ENCODE measurements around the gene MED29. TPM values are rescaled to one million over a fixed set of nuclear protein-coding genes. Genes with fewer than 3 reads are reported as not detected.

The MED29 gene
- total and polyA plus RNA-seq, 3 experiments from 2014 or later, result 39.3 to 56.8 (median 39.6) TPM

DNA sequence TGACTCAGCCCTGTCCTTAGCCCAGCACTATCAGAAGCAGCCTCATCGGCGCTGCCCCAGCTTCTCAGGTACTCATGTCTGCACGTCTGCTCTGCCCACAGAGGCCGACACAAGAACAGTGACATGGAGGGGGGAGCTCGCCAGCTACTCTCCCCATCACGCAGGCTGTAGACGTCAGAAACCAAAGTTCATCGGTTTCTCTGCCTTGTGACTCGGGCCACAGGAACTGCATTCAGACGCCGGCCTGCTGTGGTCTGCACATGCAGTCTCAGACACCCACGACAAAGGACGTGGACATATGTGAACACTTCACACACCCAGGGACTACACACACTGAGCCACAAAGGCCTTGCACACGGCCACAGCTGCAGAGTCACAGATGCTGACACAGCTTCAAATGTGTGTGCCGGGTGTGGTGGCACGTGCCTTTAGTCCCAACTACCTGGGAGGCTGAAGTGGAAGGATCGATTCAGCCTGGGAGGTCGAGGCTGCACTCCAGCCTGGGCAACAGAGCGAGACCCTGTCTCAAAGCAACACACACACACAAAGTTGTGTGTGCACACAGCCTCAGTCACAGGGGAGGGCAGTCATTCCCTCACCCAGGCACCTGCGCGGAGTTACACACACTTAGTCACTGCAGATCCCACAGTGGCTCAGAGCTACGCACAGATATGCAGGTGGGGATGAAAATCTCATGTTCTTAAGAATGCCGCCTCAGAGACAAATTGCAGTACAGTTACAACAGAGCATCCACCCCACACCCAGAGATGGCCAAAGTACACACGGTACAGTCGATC is 10.6 kb downstream of the MED29 start:
- peaks cover 53 to 88% (median 71%) of the 10 kb centered on the region in 3 donors for H3K4me1 Mint-ChIP-seq
- H3K4me3 ChIP-seq (ENCODE audit: low read length), result peak overlapping the region; percentile 10

DNA sequence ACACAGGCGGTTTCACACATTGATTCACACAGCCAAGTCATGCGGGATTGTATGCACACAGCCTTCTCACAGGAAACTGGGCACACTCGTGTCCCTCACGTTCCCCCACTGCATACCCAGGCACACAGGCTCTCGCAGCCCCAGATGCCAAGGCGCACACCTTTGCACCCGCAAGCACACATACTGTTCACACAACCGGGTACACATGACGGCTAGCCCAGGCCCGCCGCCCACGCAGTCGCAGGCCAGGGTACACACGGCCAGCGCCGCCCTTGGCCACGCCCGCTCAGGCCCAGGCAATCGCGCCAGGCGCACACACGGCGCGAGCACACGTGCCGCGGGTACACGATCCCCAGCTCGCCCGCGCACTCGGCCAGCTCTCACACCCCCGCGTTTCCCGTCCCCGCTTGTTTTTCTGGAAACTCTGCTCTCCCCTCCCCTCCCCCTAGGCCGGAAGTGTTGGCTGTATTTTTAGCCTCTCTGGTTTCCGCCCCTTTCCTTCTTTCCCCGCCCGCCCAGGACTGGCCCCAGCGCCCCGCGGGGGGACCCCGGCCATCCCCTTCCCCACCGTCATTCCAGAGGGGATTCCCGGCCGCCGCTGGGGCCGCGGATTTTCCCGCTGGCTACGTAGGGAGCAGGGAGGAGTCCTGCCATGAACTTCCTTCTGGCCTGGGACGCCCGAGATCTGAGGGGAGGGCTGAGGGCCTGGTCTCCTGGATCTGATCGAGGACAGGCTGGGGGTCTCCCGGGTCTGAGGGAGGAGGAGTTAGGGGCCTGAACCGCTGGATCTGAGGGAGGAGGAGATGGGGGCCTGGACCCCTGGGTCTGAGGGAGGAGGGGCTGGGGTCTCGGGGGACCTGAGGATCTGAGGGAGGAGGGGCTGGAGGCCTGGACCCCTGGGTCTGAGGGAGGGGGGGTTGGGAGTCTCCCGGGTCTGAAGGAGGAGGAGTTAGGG is 11.4 kb downstream of the MED29 start:
- peaks cover 84% of the 10 kb centered on the region for H3K4me1 ChIP-seq (ENCODE audit: insufficient read depth, low read length)
- peak overlapping the region; percentile 87 for H3K4me3 ChIP-seq (ENCODE audit: low read length)
- DNase-seq, result peak; percentile 78 to 90 (median 84)
- POLR2A ChIA-PET, result interaction anchor here (0.6 to 3.1 kb wide), 9 partner anchors 9 to 68 kb away, joined by 3 to 38 read pairs (median 5); partner anchors contain the start of genes MED29, PAF1, PLEKHG2 and RPS16
- peaks cover 1% of the 10 kb centered on the region for H3K36me3 ChIP-seq (ENCODE audit: insufficient read depth, low read length)
- no peaks in the 10 kb centered on the region for H3K9me3 ChIP-seq (ENCODE audit: low read length)
- H3K4me3 Mint-ChIP-seq, result peak overlapping the region; percentile 77 to 89 (median 80)
- no peaks in the 10 kb centered on the region for H3K27me3 ChIP-seq (ENCODE audit: insufficient read depth, low read length, poor library complexity, severe bottlenecking)
- peaks cover 0 to 19% (median 2%) of the 10 kb centered on the region in 3 donors for H3K36me3 Mint-ChIP-seq
- peak overlapping the region; percentile 99 for H3K27ac ChIP-seq (ENCODE audit: low read depth, low read length)
- H3K9me3 Mint-ChIP-seq, result peaks cover 0 to 6% (median 0%) of the 10 kb centered on the region in 5 donors
- H3K27ac Mint-ChIP-seq, result peak overlapping the region; percentile 96 to 100 (median 99)
- H3K27me3 Mint-ChIP-seq, result peaks cover 0 to 9% of the 10 kb centered on the region in 2 donors
- CTCF ChIA-PET, result interaction anchor here (1.8 to 8.9 kb wide), 3 partner anchors 9 to 33 kb away, joined by 6 to 207 read pairs (median 7); partner anchors contain the start of genes MED29, PAF1, PLEKHG2 and RPS16
- peaks cover 53 to 84% (median 68%) of the 10 kb centered on the region in 3 donors for H3K4me1 Mint-ChIP-seq

More for the DNA sequence above, 10.6 kb downstream of the MED29 start:
- Mint-ChIP-seq H3K9me3 (peaks cover 0 to 1% (median 0%) of the 10 kb centered on the region in 5 donors), H3K27me3 (peaks cover 0 to 3% of the 10 kb centered on the region in 2 donors), H3K4me3 (peak overlapping the region; percentile 77 to 89 (median 80)), H3K27ac (peak overlapping the region; percentile 96 to 100 (median 99)), H3K36me3 (peaks cover 0 to 17% (median 0%) of the 10 kb centered on the region in 3 donors)
- Histone ChIP-seq H3K4me1 (ENCODE audit: insufficient read depth, low read length) (peaks cover 88% of the 10 kb centered on the region), H3K36me3 (ENCODE audit: insufficient read depth, low read length) (peaks cover 5% of the 10 kb centered on the region), H3K27ac (ENCODE audit: low read depth, low read length) (peak overlapping the region; percentile 99), H3K27me3 (ENCODE audit: insufficient read depth, low read length, poor library complexity, severe bottlenecking) (no peaks in the 10 kb centered on the region), H3K9me3 (ENCODE audit: low read length) (no peaks in the 10 kb centered on the region)
- POLR2A ChIA-PET, result interaction anchor here (0.5 to 3.1 kb wide), 11 partner anchors 7 to 192 kb away, joined by 3 to 38 read pairs (median 4); partner anchors contain the start of genes MED29, PAF1, PLEKHG2 and RPS16
- CTCF ChIA-PET, result interaction anchor here (0.8 to 8.9 kb wide), 7 partner anchors 10 to 279 kb away, joined by 3 to 207 read pairs (median 6); partner anchors contain the start of genes MED29, PAF1, PLEKHG2 and RPS16
- DNase-seq, result peak; percentile 81 to 96 (median 89)

DNA sequence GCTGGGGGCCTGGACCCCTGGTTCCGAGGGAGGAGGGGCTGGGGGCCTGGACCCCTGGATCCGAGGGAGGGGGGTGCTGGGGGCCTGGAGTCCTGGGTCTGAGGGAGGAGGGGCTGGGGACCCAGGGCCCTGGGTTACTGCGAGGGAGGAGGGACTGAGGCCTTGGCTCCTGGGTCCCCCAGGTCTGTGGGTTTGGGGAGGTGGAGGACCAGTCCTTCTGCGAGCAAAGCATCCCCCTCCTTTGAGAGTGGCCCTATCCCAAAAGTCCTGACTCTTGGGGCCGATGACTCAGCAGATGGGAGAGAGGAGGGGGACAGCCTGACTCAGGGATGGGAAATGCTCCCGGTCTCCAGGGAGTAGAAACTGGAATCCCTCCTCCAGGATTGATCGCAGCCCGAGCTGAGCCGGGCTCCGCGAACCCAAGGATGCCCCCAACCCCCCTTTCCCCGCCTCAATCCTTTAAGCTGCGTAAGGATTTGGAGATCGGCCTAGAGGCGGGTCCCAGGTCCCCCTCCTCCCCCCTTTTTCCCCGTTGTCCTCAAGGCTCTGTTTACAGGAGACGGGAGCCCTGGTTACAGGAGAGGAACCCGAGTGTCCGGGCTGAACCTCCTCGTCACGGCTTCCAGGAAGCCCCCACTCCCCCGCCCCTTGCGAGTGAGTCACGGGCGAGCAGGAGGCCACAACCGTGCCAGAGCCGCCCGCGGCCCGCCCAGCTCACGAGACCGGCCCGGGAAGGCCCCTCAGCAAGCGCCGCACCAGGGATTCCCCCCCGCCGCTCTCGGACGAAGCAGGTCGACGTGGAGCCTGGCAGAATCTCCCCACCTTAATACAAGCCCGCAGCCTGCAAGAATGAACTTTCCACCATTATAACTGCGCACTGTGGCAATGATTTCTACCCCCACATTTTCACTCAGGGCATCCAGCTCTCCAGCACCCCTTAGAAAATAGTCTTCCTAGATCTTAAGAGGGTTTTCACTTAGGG is 12.4 kb downstream of the MED29 start:
- CTCF ChIA-PET, result interaction anchor here (0.5 to 8.9 kb wide), 4 partner anchors 8 to 477 kb away, joined by 3 to 207 read pairs (median 4); partner anchors contain the start of genes MED29, PAF1 and PLEKHG2
- peak overlapping the region; percentile 87 for H3K4me3 ChIP-seq (ENCODE audit: low read length)

DNA sequence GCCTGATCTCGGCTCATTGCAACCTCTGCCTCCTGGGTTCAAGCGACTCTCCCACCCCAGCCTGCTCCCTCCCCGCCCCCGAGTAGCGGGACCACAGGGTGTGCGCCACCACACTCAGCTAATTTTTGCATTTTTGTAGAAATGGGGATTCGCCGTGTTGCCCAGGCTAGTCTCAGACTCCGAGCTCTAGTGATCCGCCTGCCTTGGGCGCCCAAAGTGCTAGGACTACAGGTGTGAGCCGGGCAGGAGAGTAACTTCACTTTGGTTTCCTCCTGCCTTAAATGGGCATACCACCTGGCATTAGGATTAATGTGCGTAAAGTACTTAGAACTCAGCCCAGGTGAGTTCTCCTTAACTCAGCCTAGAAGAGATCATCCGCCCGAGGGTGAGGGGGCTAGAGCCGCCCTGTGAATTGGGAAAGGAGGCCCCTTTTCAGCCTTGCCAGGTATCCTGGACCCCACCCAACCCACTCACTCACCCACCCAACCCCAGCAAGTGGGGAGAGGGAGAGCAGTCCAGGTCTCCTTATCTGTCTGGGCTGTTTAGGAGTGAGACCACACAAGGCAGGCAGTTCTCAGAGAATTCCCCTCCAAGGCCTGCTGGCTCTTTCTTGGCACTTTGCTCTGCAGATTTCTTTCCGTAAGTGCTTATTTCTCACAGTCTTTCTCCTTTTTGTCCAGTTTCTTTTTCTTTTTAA is 14.2 kb downstream of the MED29 start:
- Histone ChIP-seq H3K4me3 (ENCODE audit: low read length) (peak overlapping the region; percentile 45), H3K4me1 (ENCODE audit: insufficient read depth, low read length) (peaks cover 60% of the 10 kb centered on the region), H3K27me3 (ENCODE audit: insufficient read depth, low read length, poor library complexity, severe bottlenecking) (no peaks in the 10 kb centered on the region), H3K9me3 (ENCODE audit: low read length) (no peaks in the 10 kb centered on the region), H3K36me3 (ENCODE audit: insufficient read depth, low read length) (peaks cover 14% of the 10 kb centered on the region), H3K27ac (ENCODE audit: low read depth, low read length) (peak overlapping the region; percentile 85)
- Mint-ChIP-seq H3K9me3 (peaks cover 0 to 15% (median 6%) of the 10 kb centered on the region in 5 donors), H3K36me3 (peaks cover 13 to 32% (median 13%) of the 10 kb centered on the region in 3 donors), H3K27ac (peak overlapping the region; percentile 94 to 100 (median 99)), H3K27me3 (peaks cover 0 to 31% of the 10 kb centered on the region in 2 donors), H3K4me3 (peak overlapping the region; percentile 46 to 94 (median 92)), H3K4me1 (peaks cover 46 to 67% (median 57%) of the 10 kb centered on the region in 3 donors)
- DNase-seq, result peak in 1 of 5 donors; percentile 53
- POLR2A ChIA-PET, result interaction anchor here (0.6 to 4.3 kb wide), 3 partner anchors 8 to 118 kb away, joined by 3 to 96 read pairs (median 5); no protein-coding TSS in a partner anchor
- CTCF ChIA-PET, result interaction anchor here (4.2 kb wide), 1 partner anchor 8 kb away, joined by 70 read pairs; no protein-coding TSS in a partner anchor

More for the DNA sequence above, 12.4 kb downstream of the MED29 start:
- Histone ChIP-seq H3K36me3 (ENCODE audit: insufficient read depth, low read length) (peaks cover 11% of the 10 kb centered on the region), H3K27me3 (ENCODE audit: insufficient read depth, low read length, poor library complexity, severe bottlenecking) (no peaks in the 10 kb centered on the region), H3K9me3 (ENCODE audit: low read length) (no peaks in the 10 kb centered on the region), H3K27ac (ENCODE audit: low read depth, low read length) (peak overlapping the region; percentile 99), H3K4me1 (ENCODE audit: insufficient read depth, low read length) (peaks cover 74% of the 10 kb centered on the region)
- H3K4me3 Mint-ChIP-seq, result peak overlapping the region; percentile 77 to 89 (median 80)
- peaks cover 0 to 12% (median 1%) of the 10 kb centered on the region in 5 donors for H3K9me3 Mint-ChIP-seq
- H3K27me3 Mint-ChIP-seq, result peaks cover 0 to 18% of the 10 kb centered on the region in 2 donors
- H3K4me1 Mint-ChIP-seq, result peaks cover 49 to 76% (median 64%) of the 10 kb centered on the region in 3 donors
- POLR2A ChIA-PET, result interaction anchor here (1.0 to 1.8 kb wide), 4 partner anchors 9 to 32 kb away, joined by 4 to 6 read pairs (median 5); partner anchors contain the start of genes MED29, PAF1, PLEKHG2 and RPS16
- H3K36me3 Mint-ChIP-seq, result peaks cover 9 to 25% (median 9%) of the 10 kb centered on the region in 3 donors
- peak; percentile 93 to 99 (median 98) for DNase-seq
- H3K27ac Mint-ChIP-seq, result peak overlapping the region; percentile 96 to 100 (median 99)

DNA sequence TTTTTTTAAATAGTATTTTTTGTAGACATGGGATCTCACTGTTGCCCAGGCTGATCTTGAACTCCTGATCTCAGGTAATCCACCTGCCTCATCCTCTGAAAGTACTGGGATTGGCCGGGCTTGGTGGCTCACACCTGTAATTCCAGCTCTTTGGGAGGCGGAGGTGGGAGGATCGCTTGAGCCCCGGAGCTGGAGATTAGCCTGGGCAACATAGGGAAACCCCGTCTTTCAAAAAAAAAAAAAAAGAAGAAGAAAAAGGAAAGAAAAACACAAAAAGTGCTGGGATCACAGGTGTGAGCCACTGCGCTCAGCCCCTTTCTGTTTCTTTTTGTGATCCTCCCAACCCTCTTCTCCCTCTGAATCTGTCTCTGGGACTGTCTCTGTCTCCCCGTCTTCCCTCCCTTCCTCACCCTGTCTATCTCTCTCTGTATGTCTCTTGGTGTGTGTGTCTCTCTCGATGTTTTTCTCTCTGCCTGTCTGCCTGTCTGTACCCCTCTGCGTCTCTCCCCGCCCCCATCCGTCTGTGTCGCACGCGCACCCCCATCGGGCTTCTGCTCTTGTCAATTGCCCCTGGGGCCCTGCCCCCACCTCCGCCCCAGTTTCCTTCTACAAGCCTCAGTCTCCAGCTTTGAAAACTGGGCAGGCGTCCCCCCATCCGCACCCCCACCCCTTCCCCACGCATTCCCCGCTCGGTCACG is 14.9 kb downstream of the MED29 start:
- peaks cover 13 to 35% (median 13%) of the 10 kb centered on the region in 3 donors for H3K36me3 Mint-ChIP-seq
- Histone ChIP-seq H3K27me3 (ENCODE audit: insufficient read depth, low read length, poor library complexity, severe bottlenecking) (no peaks in the 10 kb centered on the region), H3K4me3 (ENCODE audit: low read length) (peak overlapping the region; percentile 83), H3K36me3 (ENCODE audit: insufficient read depth, low read length) (peaks cover 14% of the 10 kb centered on the region), H3K9me3 (ENCODE audit: low read length) (no peaks in the 10 kb centered on the region), H3K27ac (ENCODE audit: low read depth, low read length) (peak overlapping the region; percentile 85), H3K4me1 (ENCODE audit: insufficient read depth, low read length) (peaks cover 60% of the 10 kb centered on the region)
- H3K27ac Mint-ChIP-seq, result peak overlapping the region; percentile 94 to 100 (median 99)
- DNase-seq, result peak; percentile 73 to 97 (median 87)
- peaks cover 0 to 31% of the 10 kb centered on the region in 2 donors for H3K27me3 Mint-ChIP-seq
- CTCF ChIA-PET, result interaction anchor here (4.2 kb wide), 1 partner anchor 9 kb away, joined by 70 read pairs; no protein-coding TSS in a partner anchor
- POLR2A ChIA-PET, result interaction anchor here (0.7 to 4.3 kb wide), 5 partner anchors 8 to 536 kb away, joined by 3 to 96 read pairs (median 3); partner anchors contain the start of genes MED29, PAF1 and SAMD4B
- H3K9me3 Mint-ChIP-seq, result peaks cover 0 to 19% (median 8%) of the 10 kb centered on the region in 5 donors
- peaks cover 50 to 67% (median 59%) of the 10 kb centered on the region in 3 donors for H3K4me1 Mint-ChIP-seq
- H3K4me3 Mint-ChIP-seq, result peak overlapping the region; percentile 89 to 96 (median 92)

All from CD8-positive, alpha-beta memory T cell (primary cell).